Stimulated activated CD8-positive, alpha-beta memory T cell treated with anti-CD3 and anti-CD28 coated beads, Interleukin-4, amount 100 ng/mL, for 1 hour (primary cell): Measurements from ENCODE around the gene CSNK1G2.

Source experiments
- DNase-seq, 2 donors: peaks; one replicate each; pipeline ENCODE4 v3.0.0-alpha.2; 2020; ENCODE audit warnings: low read depth in 2 of 2, low spot score in 1 of 2

CSNK1G2 gene

DNA sequence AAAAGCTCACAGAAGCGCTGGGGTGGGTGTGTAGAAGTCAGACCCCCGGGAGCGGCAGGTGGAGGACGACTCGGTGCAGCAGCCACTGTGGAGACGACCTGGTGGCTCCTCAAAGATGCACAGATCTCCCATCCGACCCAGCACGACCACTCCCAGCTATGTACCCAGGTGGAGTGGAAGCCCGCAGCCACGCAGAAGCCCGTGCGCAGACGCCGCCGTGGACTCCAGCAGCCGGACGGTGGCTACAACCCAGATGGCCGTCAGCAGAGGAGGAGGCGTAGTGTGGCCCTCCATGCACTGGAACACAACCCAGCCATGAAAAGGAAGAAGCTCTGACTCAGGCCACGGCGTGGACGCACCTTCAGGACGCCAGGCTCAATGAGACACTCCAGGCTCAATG, 21.7 kb downstream of the CSNK1G2 start:
- no peak for DNase-seq

DNA sequence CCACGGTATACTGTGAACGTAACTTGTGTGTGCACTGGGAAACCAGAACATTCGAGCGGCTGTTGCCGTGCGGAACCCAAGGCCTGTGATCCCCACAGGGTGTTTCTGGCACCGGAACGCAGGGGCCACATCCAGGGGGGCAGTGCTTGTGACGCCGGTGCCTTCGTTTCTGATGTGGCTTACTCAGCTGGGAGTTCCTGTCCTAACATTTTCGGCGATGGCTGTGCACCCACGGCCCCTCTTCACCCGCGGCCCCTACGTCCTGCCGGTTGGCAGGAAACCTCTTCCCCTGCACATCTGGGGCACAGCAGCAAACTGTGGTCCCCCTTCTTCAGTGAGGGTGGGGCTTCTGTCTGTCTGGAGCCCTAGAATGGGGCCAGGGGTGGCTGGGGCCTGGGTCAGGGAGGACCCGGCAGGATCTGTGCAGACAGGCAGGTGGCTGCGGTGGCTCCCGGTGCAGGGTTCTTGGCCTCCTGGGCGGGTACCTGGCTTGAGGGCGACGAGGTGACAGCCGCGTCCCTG, 26.2 kb downstream of the CSNK1G2 start:
- DNase-seq: no peak

DNA sequence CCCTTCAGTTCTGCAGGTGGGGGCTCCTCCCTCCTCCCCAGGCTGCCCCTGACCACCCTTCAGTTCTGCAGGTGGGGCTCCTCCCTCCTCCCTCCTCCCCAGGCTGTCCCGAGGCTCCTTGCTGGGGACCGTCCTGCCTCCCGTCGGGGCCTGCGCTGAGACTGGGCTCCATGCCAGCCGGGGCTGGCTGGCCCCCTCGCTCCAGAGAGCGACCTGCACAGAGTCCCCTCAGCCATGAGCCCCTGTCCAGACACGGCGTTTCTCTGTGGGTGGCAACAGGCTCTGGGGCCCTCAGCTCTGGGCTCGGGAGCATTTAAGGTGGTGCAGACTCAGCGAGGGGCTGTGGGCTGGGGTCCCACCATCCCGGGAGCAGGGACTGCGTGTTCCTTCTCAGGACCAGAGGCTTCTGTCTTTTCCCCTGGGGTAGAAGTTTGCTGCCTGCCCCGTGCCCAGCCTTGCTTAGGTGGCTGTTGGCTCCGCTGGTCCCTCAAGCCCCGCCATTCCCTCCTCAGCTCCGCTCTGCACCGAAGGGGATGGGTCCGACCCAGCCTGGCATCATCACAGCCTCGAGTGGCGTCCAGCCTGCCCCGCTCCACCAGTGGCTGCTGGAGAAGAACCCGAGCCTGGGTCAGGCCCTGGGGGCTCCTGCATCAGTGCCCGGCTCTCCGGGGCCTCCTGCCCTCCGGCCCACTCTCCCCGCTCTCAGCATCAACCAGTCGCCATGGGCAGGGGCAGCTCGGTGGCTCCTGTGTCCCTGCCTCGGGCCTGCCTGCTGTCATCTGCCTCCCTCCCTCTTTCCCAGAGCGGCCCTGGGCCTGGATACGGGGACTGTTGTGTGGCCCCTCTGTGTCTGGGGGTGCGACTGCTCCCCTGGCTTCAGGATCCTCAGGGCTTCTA, 27.6 kb downstream of the CSNK1G2 start:
- DNase-seq: no peak

DNA sequence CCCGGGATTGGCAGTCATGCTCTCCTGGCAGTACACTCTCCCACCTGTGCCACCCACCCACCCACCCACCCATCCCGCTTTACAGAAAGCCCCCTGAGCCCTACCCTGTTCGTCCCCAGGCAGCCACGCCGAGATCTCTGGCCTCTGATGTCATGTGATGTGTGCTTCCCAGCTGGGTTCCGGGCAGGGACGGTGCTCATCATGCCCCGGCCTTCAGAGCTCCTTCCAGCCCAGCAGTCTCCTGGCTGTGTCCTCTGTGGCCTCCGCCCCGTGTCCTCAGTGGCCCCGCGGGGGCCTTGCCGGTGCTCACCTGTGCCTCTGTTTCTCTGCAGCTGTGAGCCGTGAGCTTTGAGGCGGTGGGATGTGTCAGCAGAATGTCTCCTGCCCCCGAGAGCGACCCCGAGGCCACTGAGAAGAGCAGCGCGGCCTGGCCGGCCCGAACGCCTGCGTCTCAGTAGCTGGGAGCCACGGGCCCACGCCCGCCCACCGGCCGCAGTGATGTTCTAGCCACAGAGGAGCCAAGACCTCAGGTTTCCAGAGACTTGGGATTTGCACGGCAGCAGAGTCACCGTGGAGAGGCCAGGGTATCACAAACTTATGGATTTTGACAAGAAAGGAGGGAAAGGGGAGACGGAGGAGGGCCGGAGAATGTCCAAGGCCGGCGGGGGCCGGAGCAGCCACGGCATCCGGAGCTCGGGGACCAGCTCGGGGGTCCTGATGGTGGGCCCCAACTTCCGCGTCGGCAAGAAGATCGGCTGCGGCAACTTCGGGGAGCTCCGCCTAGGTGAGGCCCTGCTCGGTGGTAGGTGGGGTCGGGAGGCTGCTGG, 28.4 kb downstream of the CSNK1G2 start:
- no peak for DNase-seq

DNA sequence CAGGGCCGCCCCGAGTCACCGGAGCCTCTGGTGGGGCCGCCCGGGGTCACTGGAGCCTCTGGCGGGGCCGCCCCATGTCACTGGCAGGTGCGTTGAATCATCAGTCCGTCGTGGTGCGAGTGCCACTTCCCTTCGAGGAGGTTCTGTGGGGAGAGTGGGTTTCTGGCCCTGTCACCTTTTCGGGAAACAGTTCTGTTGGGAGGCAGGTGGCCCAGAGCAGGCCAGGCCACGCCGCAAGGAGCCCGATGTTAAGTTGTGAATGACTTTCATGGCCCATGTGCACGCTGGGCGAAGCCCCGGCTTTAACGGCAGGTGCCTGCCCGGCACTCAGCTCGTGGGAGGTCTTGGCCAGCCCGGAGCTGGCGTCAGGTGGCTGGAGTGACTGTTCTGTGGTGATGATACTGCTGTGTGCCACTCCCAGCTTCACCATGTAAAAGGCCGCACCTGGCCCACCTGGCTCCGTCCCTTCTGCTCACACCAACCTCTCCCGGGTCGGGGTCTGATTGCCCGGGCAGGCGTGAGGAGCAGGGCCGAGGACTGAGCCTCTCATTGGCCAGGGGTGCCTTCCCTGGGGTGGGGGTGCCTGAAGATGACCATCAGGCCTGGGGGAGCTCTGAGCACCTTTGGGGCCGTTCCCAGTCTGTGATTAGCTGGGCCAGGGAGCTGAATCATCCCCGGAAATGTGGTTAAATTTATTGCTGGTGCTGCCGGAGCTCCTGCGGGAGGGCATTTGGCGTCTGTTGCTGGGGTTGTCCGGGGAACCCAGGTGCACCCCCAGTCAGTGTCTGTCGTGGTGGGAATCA, 29.2 kb downstream of the CSNK1G2 start:
- DNase-seq: no peak

DNA sequence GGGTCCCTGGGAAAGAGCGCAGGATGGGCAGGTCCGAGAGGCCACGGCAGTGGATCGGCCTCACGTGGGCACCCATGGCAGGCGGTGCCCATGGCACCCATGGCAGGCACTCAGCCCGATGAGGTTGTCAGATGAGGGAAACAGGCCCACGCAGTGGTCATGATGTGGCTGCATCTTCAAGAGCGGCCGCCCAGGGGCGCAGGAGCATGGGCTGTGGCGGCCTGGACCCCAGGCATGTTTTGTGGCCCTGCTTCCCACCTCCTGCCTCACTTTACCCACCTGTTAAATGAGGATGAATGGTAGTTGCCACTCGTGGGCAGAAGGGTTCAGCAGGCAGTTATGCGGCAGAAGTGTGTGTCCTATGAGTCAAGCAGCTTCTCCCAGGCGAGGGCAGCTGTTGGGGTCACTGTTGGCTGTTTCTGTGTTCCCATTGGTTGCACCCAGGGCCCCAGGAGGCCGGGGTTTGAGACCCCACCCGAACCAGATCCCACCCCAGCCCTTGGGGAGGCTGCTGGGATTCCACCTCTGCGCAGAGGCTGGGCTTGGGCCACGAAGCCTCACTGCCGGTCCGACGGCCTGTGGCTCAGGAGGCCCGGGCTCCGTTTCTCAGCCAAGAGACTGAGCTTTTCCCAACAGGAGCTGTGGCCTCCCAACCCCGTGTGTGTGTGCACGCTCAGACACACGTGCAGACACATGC, 30.0 kb downstream of the CSNK1G2 start:
- no peak for DNase-seq

DNA sequence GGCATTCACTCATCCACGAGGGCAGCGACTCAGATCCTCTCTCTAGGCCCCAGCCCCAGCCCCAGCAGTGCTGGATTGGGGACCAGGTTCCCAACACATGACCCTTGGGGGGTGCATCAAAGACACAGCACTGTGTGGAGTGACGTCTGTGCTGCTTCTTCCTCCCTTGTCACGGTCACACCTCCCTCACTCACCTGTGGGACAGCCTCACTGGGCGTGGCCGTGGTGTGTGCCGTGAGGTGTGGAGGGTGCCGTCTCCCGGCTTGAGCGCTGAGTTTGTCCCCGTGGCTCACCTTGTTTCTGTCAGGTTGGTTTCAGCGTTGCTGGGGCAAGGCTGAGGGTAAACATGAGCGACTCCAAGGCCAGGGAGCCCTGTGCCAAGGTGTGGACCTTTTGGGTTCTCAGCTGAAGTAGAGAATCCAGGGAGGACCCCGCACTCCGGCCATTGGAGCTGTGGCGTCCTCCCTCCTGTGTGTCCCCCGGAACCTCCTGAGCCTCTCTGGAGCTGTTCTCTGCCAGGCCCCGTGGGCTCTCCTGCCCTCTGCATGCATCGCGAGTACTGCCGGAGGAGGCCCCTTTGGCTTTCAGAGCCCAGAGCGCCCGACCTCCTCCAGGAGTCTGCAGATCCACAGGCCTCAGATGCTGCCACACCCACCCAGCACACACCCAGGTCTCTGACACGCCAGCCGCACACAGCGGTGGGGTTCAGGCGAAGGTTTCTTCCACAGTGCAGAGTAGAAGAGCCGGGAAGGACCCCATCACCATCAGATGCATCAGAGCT, 33.6 kb downstream of the CSNK1G2 start:
- no peak for DNase-seq

DNA sequence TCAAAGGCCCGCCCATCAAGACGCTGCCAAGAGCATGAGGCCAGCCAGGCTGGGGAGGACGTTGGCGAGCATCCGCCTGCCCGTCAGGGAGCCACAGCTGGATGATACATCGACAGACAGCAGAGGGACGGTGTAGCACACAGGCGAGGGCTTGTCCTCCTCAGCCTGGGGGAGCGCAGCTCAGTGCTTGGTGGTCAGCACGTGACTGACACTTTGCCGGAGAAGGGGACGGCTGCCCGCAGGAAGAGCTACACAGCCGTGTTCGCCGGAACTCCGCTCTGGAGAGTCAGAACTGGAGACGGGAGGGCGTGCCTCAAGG, 34.1 kb downstream of the CSNK1G2 start:
- no peak for DNase-seq

DNA sequence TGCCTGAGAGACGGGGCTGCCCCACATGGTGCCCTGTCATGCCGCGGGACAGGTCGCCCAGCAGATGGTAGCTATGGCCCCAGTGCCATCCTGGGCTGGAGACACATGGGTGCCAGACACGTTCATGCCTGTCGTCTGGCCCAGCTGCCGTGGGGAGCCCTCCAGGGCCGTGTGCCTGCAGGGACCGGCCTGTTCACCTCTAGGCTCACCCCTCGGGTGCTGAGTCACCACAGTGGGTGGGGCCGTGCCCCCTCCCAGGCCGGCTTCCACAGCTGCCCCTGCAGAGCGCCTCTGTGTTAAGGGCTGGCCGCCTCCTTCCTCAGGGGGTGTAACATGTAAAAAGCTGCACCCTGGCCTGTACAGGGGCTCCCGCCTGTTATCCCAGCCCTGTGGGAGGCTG, 36.1 kb downstream of the CSNK1G2 start:
- DNase-seq: no peak

DNA sequence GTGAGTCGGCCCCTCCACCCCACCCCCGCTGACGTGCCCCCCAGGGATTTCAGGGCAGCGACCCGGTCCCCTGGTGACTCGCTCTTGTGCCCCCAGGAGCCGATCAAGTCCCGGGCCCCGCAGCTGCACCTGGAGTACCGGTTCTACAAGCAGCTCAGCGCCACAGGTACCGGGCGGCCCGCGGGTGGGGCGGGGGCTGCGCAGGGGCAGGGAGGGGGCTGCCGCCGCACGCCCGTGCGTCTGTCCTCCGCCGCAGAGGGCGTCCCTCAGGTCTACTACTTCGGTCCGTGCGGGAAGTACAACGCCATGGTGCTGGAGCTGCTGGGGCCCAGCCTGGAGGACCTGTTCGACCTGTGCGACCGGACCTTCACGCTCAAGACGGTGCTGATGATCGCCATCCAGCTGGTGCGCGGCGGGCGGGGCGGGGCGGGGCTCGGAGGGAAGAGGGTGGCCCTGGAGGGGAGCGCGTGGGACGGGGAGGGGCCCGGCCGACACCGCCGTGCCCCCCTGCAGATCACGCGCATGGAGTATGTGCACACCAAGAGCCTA, 37.4 kb downstream of the CSNK1G2 start:
- DNase-seq: no peak

DNA sequence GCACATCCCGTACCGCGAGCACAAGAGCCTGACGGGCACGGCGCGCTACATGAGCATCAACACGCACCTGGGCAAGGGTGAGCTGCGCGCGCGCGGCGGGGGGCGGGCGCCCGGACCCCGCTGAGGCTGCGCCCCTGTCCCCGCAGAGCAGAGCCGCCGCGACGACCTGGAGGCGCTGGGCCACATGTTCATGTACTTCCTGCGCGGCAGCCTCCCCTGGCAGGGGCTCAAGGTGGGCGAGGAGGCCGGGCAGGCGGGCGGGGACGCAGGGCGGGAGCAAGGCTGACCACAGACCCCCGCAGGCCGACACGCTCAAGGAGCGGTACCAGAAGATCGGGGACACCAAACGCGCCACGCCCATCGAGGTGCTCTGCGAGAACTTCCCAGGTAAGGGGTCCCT, 38.0 kb downstream of the CSNK1G2 start:
- DNase-seq: no peak

DNA sequence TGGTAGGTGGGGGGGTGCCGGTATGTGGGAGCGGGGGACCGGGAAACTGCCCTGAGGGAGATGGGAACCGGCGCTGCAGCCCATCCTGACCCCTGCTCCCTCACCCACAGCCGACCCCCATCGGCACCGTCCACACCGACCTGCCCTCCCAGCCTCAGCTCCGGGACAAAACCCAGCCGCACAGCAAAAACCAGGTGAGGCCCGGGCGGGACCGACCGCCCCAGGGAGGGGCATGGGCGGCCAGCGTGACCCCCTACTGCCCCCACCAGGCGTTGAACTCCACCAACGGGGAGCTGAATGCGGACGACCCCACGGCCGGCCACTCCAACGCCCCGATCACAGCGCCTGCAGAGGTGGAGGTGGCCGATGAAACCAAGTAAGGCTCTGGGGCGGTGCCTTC, 38.7 kb downstream of the CSNK1G2 start:
- DNase-seq: no peak

DNA sequence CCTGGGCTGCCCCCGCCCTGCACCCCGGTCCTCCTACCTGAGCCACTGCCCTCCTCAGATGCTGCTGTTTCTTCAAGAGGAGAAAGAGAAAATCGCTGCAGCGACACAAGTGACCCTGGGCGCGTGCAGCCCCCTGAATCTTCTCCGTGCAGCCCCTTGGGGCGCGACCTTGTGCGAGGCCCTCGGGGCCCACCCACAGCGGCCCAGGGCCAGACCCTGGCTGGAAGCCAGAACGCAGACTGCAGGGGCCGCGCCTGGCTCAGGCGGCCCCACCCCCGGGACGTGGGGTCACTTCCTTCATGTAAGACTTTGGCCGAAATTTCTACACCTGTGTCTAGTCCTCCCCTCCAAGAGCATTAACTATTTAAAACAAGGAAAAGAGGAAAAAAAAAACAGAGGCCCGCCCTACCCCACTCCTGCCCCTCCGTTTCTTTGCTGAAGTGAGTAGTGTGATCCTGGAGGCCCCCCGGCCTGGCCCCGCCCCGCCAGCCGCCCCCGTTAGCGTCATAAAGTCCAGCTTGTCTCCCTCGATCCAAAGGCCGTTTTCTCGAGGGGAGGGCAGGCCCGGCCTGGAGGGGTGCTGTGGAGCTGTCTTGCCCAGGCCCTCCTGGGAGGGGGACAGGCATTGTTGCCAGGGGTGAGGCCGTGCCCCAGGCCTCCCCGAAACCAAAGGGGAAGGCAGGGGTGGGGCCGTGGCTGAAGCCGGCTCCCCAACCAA, 39.3 kb downstream of the CSNK1G2 start:
- no peak for DNase-seq

DNA sequence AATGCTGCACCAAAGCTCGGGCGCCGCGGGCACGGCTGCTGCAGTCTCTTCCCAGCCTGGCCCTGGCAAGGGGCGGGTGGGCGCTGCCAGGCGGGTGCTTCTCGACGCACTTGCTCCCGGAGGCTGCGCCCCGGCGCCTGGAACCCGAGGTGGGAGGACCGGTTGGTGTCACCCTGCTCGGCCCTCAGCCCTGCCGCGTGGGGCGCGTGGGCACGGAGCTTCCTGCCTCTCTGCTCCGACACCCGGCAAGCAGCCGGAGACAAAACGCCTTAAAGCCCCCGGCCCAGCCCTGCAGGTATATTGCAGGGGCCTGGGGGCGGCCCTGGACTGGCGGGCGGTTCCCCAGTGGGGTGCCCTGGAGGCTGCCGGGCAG, 39.8 kb downstream of the CSNK1G2 start:
- no peak for DNase-seq

DNA sequence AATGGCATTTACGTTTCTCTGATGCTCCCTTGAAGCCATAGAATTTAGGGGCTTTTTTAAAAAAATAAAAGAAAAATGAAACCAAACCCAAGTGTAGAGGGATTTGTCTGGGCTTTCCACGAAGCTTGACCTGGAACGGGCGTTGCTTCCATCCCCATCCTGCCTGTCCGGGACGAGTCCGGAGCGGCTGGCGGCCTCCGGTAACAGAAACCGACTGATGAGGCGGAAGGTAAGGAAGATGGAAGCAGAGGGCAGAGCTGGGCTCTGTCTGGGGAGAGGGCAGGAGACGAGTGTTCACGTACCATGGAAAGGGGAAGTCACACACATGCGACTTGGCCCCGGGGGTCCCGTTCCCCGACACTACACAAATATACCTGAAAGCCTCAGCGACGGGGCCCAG, 40.3 kb downstream of the CSNK1G2 start:
- DNase-seq: no peak

DNA sequence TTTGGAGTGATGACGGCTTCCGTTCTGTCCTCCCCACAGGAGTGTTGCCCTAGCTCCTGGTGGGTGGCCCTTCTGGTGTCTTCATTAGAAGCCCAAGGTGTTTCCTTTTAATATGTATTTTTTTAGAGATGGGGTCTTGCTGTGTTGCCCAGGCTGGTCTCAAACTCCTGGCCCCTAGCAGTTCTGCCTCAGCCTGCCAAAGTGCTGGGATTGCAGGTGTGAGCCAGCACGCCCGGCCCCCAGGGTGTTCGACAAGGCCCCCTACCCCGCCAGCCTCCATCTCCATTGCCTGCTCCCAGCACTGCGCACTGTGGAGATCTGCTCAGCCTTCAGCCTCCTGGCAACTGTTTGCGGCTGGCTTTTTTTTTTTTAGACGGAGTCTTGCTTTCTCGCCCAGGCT, 43.4 kb downstream of the CSNK1G2 start:
- DNase-seq: no peak

DNA sequence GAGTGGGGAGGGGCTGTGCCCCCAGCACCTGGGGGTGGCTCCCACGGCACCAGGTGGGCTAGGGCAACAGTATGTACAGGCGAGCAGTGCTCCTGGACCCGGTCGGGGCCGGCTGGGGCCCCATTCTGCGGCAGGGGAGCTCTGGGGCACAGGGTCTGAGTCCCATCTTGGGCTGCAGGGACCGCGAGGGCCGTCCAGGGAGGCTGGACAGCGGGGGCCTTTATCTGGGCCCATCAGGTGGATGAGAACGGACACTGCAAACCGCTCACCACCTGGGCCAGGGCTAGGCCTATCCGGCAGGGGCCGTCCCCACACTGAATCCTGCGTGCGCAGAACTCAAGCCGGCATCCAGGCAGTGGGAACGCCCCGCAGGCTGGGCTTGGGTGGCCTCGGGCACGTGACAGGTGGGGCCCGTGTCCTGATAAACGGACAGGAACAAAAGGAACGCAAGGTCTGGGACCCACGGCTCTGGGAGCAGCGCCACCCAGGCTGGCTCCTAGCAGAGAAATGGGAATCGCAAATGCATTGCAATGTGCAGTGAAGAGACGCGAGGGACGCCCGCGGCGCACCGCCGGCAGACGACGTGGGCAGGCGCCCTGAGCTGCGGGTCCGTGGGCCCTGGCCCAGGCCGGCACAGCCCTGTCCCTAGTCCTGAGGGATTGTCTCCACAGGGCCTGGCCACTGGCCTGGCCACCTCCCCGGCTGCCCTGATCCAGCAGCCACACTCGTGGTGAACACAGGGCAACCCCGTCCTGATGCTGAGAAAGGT, 44.8 kb downstream of the CSNK1G2 start:
- DNase-seq: no peak

DNA sequence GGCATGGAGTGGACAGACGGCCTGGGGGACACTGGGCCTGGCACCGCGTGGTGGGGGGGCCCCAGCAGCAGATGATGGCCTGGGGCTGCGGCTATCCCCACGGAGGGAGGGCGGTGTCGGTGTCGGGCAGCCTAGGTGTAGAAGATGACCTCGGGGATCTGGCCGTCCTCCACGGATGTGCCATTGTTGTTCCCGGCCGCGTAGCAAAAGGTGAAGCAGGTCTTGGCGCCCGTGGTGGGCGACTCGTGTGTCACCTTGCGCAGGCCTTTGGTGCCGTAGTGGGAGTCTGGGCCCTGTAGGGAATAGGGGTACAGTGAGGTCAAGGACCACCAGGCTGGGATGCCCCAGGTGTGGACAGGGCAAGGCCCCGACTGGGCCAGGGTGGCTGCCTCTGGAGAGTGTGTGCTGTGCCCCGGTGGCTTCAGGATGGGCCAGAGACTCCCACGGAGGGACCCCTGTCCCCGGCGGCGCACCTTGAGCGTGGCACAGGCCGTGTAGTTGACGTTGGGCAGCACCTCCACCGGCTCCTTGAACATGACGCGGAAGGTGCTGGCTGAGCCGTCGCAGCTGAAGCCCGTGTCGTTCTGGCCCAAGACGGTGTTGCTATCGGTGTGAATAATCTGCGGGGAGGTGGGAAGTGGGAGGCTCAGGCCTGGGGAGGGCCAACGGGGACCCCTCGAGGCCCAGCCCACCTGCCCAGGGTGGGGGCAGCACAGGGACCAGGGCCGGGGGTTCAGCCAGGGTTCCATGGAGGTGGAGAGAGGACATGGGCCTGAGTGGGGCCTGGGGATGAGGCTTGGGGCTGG, 45.6 kb downstream of the CSNK1G2 start:
- DNase-seq: no peak
